H9 (cell line): ENCODE data around the gene MED13L. TPM values are rescaled to one million over a fixed set of nuclear protein-coding genes. Genes with fewer than 3 reads are reported as not detected.

ENCODE experiments used
- DNase-seq: peaks from one replicate; pipeline ENCODE4 v3.0.0-alpha.2; 2017
- H2AFZ ChIP-seq: one replicate; pipeline ENCODE4 v1.6.1; 2013; ENCODE audit warnings: mild to moderate bottlenecking, low read length, control low read depth, moderate library complexity
- H2AK5ac ChIP-seq: 2 replicates; pipeline ENCODE4 v1.6.1; 2013; ENCODE audit warnings: low read length, control low read depth, mixed read lengths; ENCODE audit not compliant: insufficient read length
- H2BK120ac ChIP-seq: one replicate; pipeline ENCODE4 v1.6.1; 2013; ENCODE audit warnings: low read depth, mild to moderate bottlenecking, low read length, control low read depth, inconsistent platforms; ENCODE audit not compliant: poor library complexity, severe bottlenecking
- H2BK12ac ChIP-seq: 2 replicates; pipeline ENCODE4 v1.6.1; 2013; ENCODE audit warnings: low read length, control low read depth, mixed read lengths, low read depth; ENCODE audit not compliant: insufficient read length
- H2BK15ac ChIP-seq: 2 replicates; pipeline ENCODE4 v1.6.1; 2013; ENCODE audit warnings: low read depth, low read length, control low read depth
- H2BK20ac ChIP-seq: one replicate; pipeline ENCODE4 v1.6.1; 2013; ENCODE audit warnings: low read depth, mild to moderate bottlenecking, low read length, control low read depth, inconsistent platforms; ENCODE audit not compliant: poor library complexity, severe bottlenecking
- H2BK5ac ChIP-seq: 2 replicates; pipeline ENCODE4 v1.6.1; 2013; ENCODE audit warnings: low read length, control low read depth, mixed read lengths; ENCODE audit not compliant: insufficient read length
- H3K14ac ChIP-seq: 2 replicates; pipeline ENCODE4 v1.6.1; 2013; ENCODE audit warnings: low read length, control low read depth; ENCODE audit not compliant: insufficient read depth
- H3K18ac ChIP-seq: 2 replicates; pipeline ENCODE4 v1.6.1; 2013; ENCODE audit warnings: low read depth, mild to moderate bottlenecking, mixed read lengths, low read length, control low read depth; ENCODE audit not compliant: insufficient read length
- H3K23ac ChIP-seq: 2 replicates; pipeline ENCODE4 v1.6.1; 2013; ENCODE audit warnings: low read length, control low read depth, mixed read lengths, low read depth; ENCODE audit not compliant: insufficient read length
- H3K23me2 ChIP-seq: 2 replicates; pipeline ENCODE4 v1.6.1; 2013; ENCODE audit warnings: low read depth, mild to moderate bottlenecking, mixed read lengths, low read length, control low read depth; ENCODE audit not compliant: insufficient read length, poor library complexity, severe bottlenecking
- H3K27ac ChIP-seq: 2 replicates; pipeline ENCODE4 v1.5.1; 2013; ENCODE audit warnings: low read length, control low read depth, mixed read lengths, low read depth; ENCODE audit not compliant: insufficient read length
- H3K27me3 ChIP-seq: 2 replicates; pipeline ENCODE4 v1.6.1; 2013; ENCODE audit warnings: low read length, control low read depth, inconsistent platforms; ENCODE audit not compliant: insufficient read depth
- H3K4ac ChIP-seq: 2 replicates; pipeline ENCODE4 v1.6.1; 2013; ENCODE audit warnings: low read depth, mild to moderate bottlenecking, control low read depth, inconsistent platforms, low read length, moderate library complexity
- H3K4me1 ChIP-seq: 2 replicates; pipeline ENCODE4 v1.6.1; 2013; ENCODE audit warnings: low read length, control low read depth, inconsistent platforms; ENCODE audit not compliant: insufficient read depth
- H3K4me2 ChIP-seq: 2 replicates; pipeline ENCODE4 v1.6.1; 2013; ENCODE audit warnings: low read length, control low read depth, mixed read lengths; ENCODE audit not compliant: insufficient read length, insufficient read depth
- H3K56ac ChIP-seq: 2 replicates; pipeline ENCODE4 v1.6.1; 2013; ENCODE audit warnings: low read depth, mild to moderate bottlenecking, mixed read lengths, low read length, control low read depth; ENCODE audit not compliant: insufficient read length
- H3K79me1 ChIP-seq: 2 replicates; pipeline ENCODE4 v1.6.1; 2013; ENCODE audit warnings: low read depth, mild to moderate bottlenecking, moderate library complexity, low read length, control low read depth, inconsistent platforms; ENCODE audit not compliant: insufficient read depth, poor library complexity, severe bottlenecking
- H3K79me2 ChIP-seq: 2 replicates; pipeline ENCODE4 v1.6.1; 2013; ENCODE audit warnings: low read length, control low read depth, inconsistent platforms; ENCODE audit not compliant: insufficient read depth
- H3K9ac ChIP-seq: 2 replicates; pipeline ENCODE4 v1.6.1; 2013; ENCODE audit warnings: low read length, control low read depth, mixed read lengths; ENCODE audit not compliant: insufficient read length; ENCODE audit errors: extremely low read depth
- H3K9me3 ChIP-seq: one replicate; pipeline ENCODE4 v1.6.1; 2013; ENCODE audit warnings: low read depth, low read length, inconsistent platforms; ENCODE audit not compliant: control insufficient read depth
- H3T11ph ChIP-seq: one replicate; pipeline ENCODE4 v1.6.1; 2013; ENCODE audit warnings: mild to moderate bottlenecking, low read length, control low read depth, inconsistent platforms
- H4K20me1 ChIP-seq: one replicate; pipeline ENCODE4 v1.6.1; 2013; ENCODE audit not compliant: control insufficient read depth, insufficient read length, insufficient read depth
- H4K5ac ChIP-seq: 2 replicates; pipeline ENCODE4 v1.6.1; 2013; ENCODE audit warnings: low read depth, mild to moderate bottlenecking, mixed read lengths, low read length, control low read depth; ENCODE audit not compliant: insufficient read length
- H4K8ac ChIP-seq: replicated peaks from 2 replicates; pipeline ENCODE4 v1.6.1; 2013; ENCODE audit warnings: low read length, control low read depth, mixed read lengths, low read depth; ENCODE audit not compliant: insufficient read length
- H4K91ac ChIP-seq: 2 replicates; pipeline ENCODE4 v1.6.1; 2013; ENCODE audit warnings: low read depth, mild to moderate bottlenecking, moderate library complexity, mixed read lengths, low read length, control low read depth; ENCODE audit not compliant: insufficient read length
- H3K27ac Mint-ChIP-seq, 3 experiments: 2 replicates in 2 of 3; 3 replicates in 1 of 3; pipeline ENCODE4 v1.8.0; 2020 to 2021; ENCODE audit warnings: mixed read lengths in 3 of 3, mild to moderate bottlenecking in 1 of 3, moderate library complexity in 1 of 3
- H3K27me3 Mint-ChIP-seq: 2 replicates; pipeline ENCODE4 v1.8.0; 2021; ENCODE audit warnings: low read depth, mild to moderate bottlenecking, moderate library complexity, mixed read lengths
- H3K36me3 Mint-ChIP-seq, 3 experiments: 2 replicates in 2 of 3; 3 replicates in 1 of 3; pipeline ENCODE4 v1.8.0; 2020 to 2021; ENCODE audit warnings: low read depth in 3 of 3, mixed read lengths in 3 of 3; ENCODE audit not compliant: insufficient read depth in 1 of 3
- H3K4me1 Mint-ChIP-seq, 2 experiments: 2 replicates each; pipeline ENCODE4 v1.8.0; 2020; ENCODE audit warnings: mixed read lengths in 2 of 2
- H3K4me3 Mint-ChIP-seq, 2 experiments: 2 replicates in 1 of 2; 3 replicates in 1 of 2; pipeline ENCODE4 v1.8.0; 2020 to 2021; ENCODE audit warnings: mild to moderate bottlenecking in 2 of 2, mixed read lengths in 2 of 2, moderate library complexity in 1 of 2
- H3K9me3 Mint-ChIP-seq, 2 experiments: 2 replicates in 1 of 2; 3 replicates in 1 of 2; pipeline ENCODE4 v1.8.0; 2020; ENCODE audit warnings: mild to moderate bottlenecking in 2 of 2, mixed read lengths in 2 of 2, moderate library complexity in 1 of 2
- WGBS: extraction: QIAGEN DNeasy Blood & Tissue Kit; methylation state at CpG from one replicate; pipeline ENCODE4 v1.1.7; 2013; ENCODE audit warnings: missing lambda C conversion rate, low lambda C conversion rate, mixed read lengths; ENCODE audit not compliant: insufficient read length; ENCODE audit errors: extremely low coverage; 5-methylcytosine and 5-hydroxymethylcytosine counted together
- total RNA-seq: library from RNA; stranded (reverse); gene quantifications from 2 replicates; pipeline ENCODE4 v1.2.1, GENCODE V29; 2021
- TF ChIP-seq, protein P1 (sequence below): fragments of 200-600 bp; sonication (generic); conservative IDR thresholded peaks from 3 replicates; pipeline ENCODE4 v1.8.0; 2021; ENCODE audit warnings: antibody characterized with exemption, mild to moderate bottlenecking

The MED13L gene
- total RNA-seq, 1 experiment from 2014 or later, result 52.4 TPM

- H3T11ph ChIP-seq, result no peak overlapping the region
- H4K5ac ChIP-seq, result no peak overlapping the region
- no peaks in the 10 kb centered on the region for H4K20me1 ChIP-seq
- Mint-ChIP-seq H3K4me3 (no peak overlapping the region), H3K36me3 (peaks cover 8 to 21% (median 11%) of the 10 kb centered on the region in 3 experiments), H3K9me3 (peaks cover 23 to 29% of the 10 kb centered on the region in 2 experiments), H3K27me3 (peaks cover 18% of the 10 kb centered on the region), H3K4me1 (no peaks in the 10 kb centered on the region; a peak in 1 of 4 replicates), H3K27ac (peak overlapping the region in 1 of 3 experiments; percentile 72; a peak in 1 of 7 replicates)
- H2BK12ac ChIP-seq, result no peak overlapping the region
- no CpG with 5 or more reads among the region's 8 CpGs for WGBS
- H2BK120ac ChIP-seq, result no peak overlapping the region
- no peak overlapping the region for H4K8ac ChIP-seq
- no peaks in the 10 kb centered on the region for H3K79me1 ChIP-seq
- no peak overlapping the region for H2BK15ac ChIP-seq
- H3K23ac ChIP-seq, result no peak overlapping the region
- no peak overlapping the region for H4K91ac ChIP-seq
- peaks cover 13% of the 10 kb centered on the region for H3K9me3 ChIP-seq
- TF ChIP-seq, protein P1, sequence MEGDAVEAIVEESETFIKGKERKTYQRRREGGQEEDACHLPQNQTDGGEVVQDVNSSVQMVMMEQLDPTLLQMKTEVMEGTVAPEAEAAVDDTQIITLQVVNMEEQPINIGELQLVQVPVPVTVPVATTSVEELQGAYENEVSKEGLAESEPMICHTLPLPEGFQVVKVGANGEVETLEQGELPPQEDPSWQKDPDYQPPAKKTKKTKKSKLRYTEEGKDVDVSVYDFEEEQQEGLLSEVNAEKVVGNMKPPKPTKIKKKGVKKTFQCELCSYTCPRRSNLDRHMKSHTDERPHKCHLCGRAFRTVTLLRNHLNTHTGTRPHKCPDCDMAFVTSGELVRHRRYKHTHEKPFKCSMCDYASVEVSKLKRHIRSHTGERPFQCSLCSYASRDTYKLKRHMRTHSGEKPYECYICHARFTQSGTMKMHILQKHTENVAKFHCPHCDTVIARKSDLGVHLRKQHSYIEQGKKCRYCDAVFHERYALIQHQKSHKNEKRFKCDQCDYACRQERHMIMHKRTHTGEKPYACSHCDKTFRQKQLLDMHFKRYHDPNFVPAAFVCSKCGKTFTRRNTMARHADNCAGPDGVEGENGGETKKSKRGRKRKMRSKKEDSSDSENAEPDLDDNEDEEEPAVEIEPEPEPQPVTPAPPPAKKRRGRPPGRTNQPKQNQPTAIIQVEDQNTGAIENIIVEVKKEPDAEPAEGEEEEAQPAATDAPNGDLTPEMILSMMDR, result no peak
- no peak overlapping the region for H2BK5ac ChIP-seq
- H2AK5ac ChIP-seq, result no peak overlapping the region
- no peak overlapping the region for H3K9ac ChIP-seq
- no peak overlapping the region for H2BK20ac ChIP-seq
- no peak overlapping the region for H2AFZ ChIP-seq
- no peaks in the 10 kb centered on the region for H3K4me1 ChIP-seq
- H3K79me2 ChIP-seq, result no peaks in the 10 kb centered on the region
- H3K27ac ChIP-seq, result no peak overlapping the region
- H3K4ac ChIP-seq, result no peak overlapping the region
- DNase-seq, result no peak
- no peak overlapping the region for H3K18ac ChIP-seq
- H3K23me2 ChIP-seq, result no peaks in the 10 kb centered on the region
- H3K14ac ChIP-seq, result no peak overlapping the region; the same call in 1 of the 2 replicates
- H3K27me3 ChIP-seq, result no peaks in the 10 kb centered on the region
- no peak overlapping the region for H3K4me2 ChIP-seq
- no peak overlapping the region for H3K56ac ChIP-seq
Measured at GRCh38 chr12:115926037-115926670, 351.3 kb downstream of the MED13L start.
